Measurements from ENCODE around the gene HOXD3.

The HOXD3 gene

DNA sequence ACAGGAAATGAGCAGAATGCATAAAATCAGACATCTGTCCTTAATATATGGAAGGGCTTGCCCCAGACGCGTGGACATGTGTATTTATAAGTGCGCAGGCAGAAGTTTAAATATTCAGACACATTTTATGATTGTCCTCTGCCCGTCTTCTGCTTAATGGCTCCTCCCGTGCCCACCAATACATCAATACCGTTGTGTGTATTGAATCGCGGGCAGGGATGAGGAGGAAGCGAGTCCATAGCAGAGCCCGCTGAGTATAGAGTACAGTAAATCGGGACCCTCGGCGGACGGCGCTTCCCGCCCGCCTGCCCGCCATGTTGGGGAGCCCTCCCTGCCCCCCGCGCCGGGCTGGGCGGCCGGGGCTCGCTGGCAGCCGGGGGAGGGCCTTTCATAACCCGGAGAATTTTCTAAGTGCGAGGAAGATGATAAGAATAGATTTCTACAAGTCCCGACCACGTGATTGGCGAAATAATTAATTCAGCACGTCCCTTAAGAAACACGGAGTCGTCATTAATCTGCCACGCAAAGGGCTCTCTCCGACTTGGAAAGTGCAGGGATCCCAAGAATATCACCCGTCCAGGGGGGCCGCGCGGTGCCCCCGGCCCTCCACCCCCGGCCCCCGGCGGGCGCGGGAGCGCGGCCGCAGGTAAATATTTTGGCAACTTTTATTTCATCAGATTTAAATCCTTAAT, at the start of gene HOXD3:
HOXD3 (plus strand) TSS at position 501 of the 692 bp plus-strand sequence. CDS start 11,808 bp downstream, outside the sequence.
- TF ChIP-seq, protein P1, sequence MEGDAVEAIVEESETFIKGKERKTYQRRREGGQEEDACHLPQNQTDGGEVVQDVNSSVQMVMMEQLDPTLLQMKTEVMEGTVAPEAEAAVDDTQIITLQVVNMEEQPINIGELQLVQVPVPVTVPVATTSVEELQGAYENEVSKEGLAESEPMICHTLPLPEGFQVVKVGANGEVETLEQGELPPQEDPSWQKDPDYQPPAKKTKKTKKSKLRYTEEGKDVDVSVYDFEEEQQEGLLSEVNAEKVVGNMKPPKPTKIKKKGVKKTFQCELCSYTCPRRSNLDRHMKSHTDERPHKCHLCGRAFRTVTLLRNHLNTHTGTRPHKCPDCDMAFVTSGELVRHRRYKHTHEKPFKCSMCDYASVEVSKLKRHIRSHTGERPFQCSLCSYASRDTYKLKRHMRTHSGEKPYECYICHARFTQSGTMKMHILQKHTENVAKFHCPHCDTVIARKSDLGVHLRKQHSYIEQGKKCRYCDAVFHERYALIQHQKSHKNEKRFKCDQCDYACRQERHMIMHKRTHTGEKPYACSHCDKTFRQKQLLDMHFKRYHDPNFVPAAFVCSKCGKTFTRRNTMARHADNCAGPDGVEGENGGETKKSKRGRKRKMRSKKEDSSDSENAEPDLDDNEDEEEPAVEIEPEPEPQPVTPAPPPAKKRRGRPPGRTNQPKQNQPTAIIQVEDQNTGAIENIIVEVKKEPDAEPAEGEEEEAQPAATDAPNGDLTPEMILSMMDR (IDR thresholded peaks at IDR 0.05; ENCODE audit: insufficient read depth, low read depth, low read length, missing control alignments) = no peak
- DNase-seq (ENCODE audit: low read depth) = no peak
- H3K4me3 ChIP-seq (ENCODE audit: low read length) = no peak within 1 kb of the TSS

DNA sequence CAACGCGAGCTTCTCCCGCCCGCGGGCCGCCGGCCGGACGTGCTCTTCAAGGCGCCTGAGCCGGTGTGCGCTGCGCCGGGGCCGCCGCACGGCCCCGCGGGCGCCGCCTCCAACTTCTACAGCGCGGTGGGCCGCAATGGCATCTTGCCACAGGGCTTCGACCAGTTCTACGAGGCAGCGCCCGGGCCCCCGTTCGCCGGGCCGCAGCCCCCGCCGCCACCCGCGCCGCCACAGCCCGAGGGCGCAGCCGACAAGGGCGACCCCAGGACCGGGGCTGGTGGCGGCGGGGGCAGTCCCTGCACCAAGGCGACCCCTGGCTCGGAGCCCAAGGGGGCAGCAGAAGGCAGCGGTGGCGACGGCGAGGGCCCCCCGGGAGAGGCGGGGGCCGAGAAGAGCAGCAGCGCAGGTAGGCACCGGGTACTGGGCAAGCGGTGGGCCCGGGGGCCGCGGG, 49.4 kb upstream of the HOXD3 start:
- no peak overlapping the region for H3K4me3 ChIP-seq (ENCODE audit: low read length)
- TF ChIP-seq, protein P1 (IDR thresholded peaks at IDR 0.05; ENCODE audit: insufficient read depth, low read depth, low read length, missing control alignments) = no peak
- no peak for DNase-seq (ENCODE audit: low read depth)

DNA sequence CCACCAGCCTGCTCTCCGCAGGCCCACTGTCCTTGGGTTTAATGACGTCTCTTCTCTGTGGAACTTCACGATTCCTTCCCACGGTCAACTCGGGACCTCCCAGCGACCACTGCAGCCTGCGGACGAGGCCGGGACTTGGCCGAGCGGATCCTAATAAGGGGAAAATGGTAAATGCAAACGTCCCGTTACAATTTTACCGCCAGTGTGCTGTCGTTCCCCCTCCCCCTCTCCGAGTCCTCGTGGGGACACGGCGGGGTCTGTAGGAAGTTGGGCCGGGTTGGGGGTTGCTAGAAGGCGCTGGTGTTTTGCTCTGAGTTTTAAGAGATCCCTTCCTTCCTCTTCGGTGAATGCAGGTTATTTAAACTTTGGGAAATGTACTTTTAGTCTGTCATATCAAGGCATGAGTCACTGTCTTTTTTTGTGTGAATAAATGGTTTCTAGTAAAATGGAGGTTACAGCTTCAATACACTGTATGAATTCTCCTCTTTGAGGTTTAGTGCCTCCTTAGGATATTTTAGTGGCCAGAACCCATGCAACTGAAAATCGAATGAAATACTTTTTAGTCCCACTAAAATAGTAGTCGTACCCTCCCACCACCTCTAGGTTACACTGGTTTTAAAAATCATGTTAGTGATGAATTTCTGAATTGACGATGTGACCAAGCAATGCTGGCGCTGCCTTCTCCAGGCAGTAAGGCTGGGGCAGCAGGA, 47.8 kb upstream of the HOXD3 start:
- TF ChIP-seq, protein P1 (IDR thresholded peaks at IDR 0.05; ENCODE audit: insufficient read depth, low read depth, low read length, missing control alignments) = no peak
- DNase-seq (ENCODE audit: low read depth) = no peak
- no peak overlapping the region for H3K4me3 ChIP-seq (ENCODE audit: low read length)

DNA sequence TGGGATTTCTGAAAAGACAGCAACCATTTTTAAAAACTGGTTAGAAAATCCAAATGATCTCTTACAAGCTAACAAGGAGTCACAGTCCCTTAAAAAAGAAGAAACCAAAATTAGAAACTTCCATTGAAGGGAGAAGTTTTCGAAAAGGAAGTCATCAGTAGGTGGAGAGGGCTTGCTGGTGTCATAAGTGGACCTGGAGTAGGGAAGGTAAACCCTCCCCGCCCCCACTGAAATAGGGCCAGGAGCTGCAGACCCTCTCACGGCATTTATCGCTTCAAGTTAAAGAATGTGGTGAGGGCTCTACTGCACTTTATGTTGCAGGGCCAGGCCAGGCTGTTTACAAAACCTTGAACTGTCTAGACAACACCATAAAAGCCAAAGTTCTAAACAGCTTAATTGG, 47.2 kb upstream of the HOXD3 start:
- TF ChIP-seq, protein P1 (IDR thresholded peaks at IDR 0.05; ENCODE audit: insufficient read depth, low read depth, low read length, missing control alignments) = no peak
- H3K4me3 ChIP-seq (ENCODE audit: low read length) = no peak overlapping the region
- DNase-seq (ENCODE audit: low read depth) = no peak

DNA sequence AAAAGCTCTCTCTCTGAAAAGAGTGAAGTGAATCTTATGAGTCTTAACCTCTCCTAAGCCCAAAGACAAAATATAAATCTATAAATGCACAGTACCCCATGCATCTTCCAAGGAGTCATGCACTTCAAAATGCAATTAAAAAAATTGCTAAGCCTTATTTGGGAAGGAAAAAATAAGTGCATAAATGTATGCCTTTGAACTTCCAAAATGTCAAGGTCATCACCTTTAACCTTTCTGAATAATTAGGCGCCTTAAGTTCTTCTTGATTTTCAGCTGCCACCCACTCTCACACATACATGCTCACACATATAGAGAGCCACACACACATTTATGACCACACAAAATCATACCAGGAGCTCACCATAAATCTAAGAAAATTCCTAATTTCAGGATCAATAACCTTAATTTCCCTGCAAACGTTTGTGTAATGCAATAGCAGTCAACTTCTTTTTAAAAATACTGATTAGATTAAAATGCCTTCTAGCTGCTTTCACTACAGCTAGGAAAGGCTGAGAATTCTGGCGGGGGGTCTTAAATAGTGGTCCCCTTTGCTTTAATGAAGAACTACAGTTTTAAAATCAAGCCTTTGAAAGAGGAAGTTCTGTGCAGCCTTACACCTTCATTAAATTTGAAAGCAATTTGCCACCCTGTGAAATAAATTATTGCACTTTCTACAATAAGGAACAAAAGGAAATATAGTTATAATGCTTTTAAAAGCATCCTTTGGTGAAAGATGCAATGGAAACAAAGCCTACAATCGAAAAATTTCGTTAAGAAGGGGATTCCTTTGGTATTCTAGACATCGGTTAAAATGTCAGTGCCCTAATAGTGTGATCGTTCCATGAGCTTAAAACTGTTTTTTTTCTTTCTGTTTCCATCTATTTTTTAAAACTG, 46.4 kb upstream of the HOXD3 start:
- no peak overlapping the region for H3K4me3 ChIP-seq (ENCODE audit: low read length)
- TF ChIP-seq, protein P1 (IDR thresholded peaks at IDR 0.05; ENCODE audit: insufficient read depth, low read depth, low read length, missing control alignments) = no peak
- DNase-seq (ENCODE audit: low read depth) = no peak

DNA sequence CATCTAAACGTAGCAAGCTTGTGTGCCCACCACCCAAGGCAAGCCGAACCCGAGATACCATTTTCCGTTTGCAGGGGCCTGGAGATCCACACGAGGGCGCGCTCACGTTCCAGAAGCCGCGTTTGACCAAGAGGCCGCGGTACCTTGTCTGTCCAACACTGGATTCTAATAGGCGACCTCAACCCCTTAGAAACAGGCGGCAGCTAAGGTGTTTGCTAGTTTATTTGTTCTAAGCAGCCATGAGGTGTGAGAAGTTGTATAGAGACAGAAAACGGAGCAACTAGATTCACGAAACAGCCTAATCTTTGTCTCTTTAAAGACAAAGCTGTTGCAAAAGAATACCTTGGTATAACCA, 45.8 kb upstream of the HOXD3 start:
- peak; percentile 56 for DNase-seq (ENCODE audit: low read depth)
- no peak overlapping the region for H3K4me3 ChIP-seq (ENCODE audit: low read length)
- TF ChIP-seq, protein P1 (IDR thresholded peaks at IDR 0.05; ENCODE audit: insufficient read depth, low read depth, low read length, missing control alignments) = peak; percentile 69
